Spinal cord (tissue), 10 donors: ENCODE results near the gene ZNF892. TPM values are rescaled to one million over a fixed set of nuclear protein-coding genes. Genes with fewer than 3 reads are reported as not detected.
A peak's percentile ranks its signal among the peaks of the same experiment; 100 is the strongest.

Experiments
- DNase-seq, 6 donors: peaks; one replicate each; pipeline versions ENCODE4 v3.0.0 to v3.0.0-alpha.2; 2013 to 2015; ENCODE audit warnings: low spot score in 6 of 6, low read depth in 4 of 6
- H3K27ac ChIP-seq: one replicate; pipeline ENCODE4 v1.5.1; 2013; ENCODE audit warnings: low read depth, low read length, control low read depth
- H3K27me3 ChIP-seq: one replicate; pipeline ENCODE4 v1.6.1; 2013; ENCODE audit warnings: low read length; ENCODE audit not compliant: control insufficient read depth, insufficient read depth
- H3K36me3 ChIP-seq: one replicate; pipeline ENCODE4 v1.6.1; 2013; ENCODE audit warnings: low read length; ENCODE audit not compliant: control insufficient read depth, insufficient read depth
- H3K4me1 ChIP-seq: one replicate; pipeline ENCODE4 v1.6.1; 2013; ENCODE audit warnings: low read length; ENCODE audit not compliant: control insufficient read depth, insufficient read depth
- H3K4me3 ChIP-seq: one replicate; pipeline ENCODE4 v1.5.1; 2013; ENCODE audit warnings: low read depth, low read length, control low read depth
- H3K9me3 ChIP-seq: one replicate; pipeline ENCODE4 v1.6.1; 2013; ENCODE audit warnings: low read length; ENCODE audit not compliant: control insufficient read depth, insufficient read depth
- WGBS: methylation state at CpG from one replicate; pipeline ENCODE4 v1.1.5; 2013; ENCODE audit warnings: missing lambda C conversion rate; ENCODE audit not compliant: insufficient coverage; 5-methylcytosine and 5-hydroxymethylcytosine counted together
- long read RNA-seq, 4 donors: transcript quantifications; one replicate each; lab custom pipeline, GENCODE V29; 2026
- polyA plus RNA-seq, 2 donors: library from polyadenylated mRNA; unstranded; fragments of 120-200 nt; gene quantifications; one replicate each; pipeline ENCODE4 v1.2.1, GENCODE V29; 2013; ENCODE audit not compliant: insufficient read length in 2 of 2
- total RNA-seq, 2 donors: library from RNA; depleted of rRNA in 1 of 2; stranded (reverse); fragments of 120-200 nt in 1 of 2; fragments of >200 nt in 1 of 2; gene quantifications; one replicate each; pipeline versions ENCODE4 v1.2.3 to v1.2.4, GENCODE V29; 2013 to 2014
- donor health status: healthy.

Gene ZNF892
- 10 to 100 TPM; 13.2 to 16.2 TPM for total RNA-seq
- polyA plus RNA-seq, result 1 to 10 TPM; 4.5 to 5.4 TPM
- long read RNA-seq, donor 1, result 0 reads
- long read RNA-seq, donor 2, result 0 reads
- long read RNA-seq, donor 3, result 0 reads
- long read RNA-seq, donor 4, partial matches to known transcripts, result 0 of 2 reads
- long read RNA-seq, donor 4, other reads (novel, unspliced or antisense), result 0 of 2 reads

DNA sequence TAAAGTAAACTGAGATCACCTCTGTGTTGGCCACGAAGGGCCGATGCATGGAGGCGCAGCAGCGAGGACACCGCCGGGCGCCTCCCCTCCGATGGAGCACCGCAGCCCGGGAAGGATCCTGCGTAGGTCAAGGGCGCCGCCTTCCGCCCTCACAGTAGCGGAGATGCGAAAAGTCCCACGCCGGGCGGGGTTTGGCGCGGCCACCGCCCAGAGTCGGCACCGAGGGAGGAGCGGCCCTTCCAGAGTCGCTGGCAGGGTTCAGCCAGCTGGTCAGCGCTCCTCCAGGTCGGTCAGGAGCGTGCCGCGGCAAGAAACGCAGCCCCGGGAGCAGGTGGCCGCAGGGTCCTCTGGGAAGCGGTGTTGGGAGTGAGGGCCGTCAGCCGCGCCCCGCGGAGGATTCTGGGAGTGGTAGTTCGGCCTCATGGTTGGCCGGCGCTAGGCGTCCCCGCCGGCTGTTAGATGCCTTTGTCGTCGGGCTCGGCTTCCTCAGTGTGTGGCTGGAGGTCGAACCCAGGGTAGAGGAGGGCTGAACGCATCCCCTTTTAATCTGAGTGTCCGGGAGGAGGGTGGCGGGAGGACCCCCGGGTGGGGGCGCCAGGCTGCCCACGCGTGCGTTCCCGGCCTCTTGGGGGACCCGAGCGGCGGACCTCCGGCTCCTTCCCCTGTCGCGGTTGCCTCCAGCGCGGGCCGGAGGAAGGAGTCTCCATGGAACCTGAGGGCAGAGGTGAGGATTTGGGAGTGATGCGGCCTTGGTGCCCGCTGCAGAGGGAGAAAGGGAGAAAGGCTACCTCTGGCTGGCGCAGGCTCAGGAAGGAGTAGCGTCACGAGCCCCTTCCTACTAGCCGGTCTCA is at the start of gene ZNF892:
TSS of gene ZNF892 (plus strand) at position 411 of the 851 bp plus-strand sequence. CDS start at position 706, 295 bp downstream.
- 0% methylated on average over 69 of the region's 74 CpGs for WGBS
- Histone ChIP-seq H3K27ac (peak within 1 kb of the TSS; percentile 75), H3K4me1 (no peaks in the 10 kb centered on the region), H3K4me3 (peak within 1 kb of the TSS; percentile 82), H3K36me3 (peaks cover 3% of the 10 kb centered on the region), H3K9me3 (peaks cover 8% of the 10 kb centered on the region), H3K27me3 (no peaks in the 10 kb centered on the region)
- DNase-seq, result peak; percentile 80 to 97 (median 86)

GRCh38 chr2:95158441-95158840 is 48.9 kb upstream of the ZNF892 start:
- peaks cover 19% of the 10 kb centered on the region for H3K4me1 ChIP-seq
- H3K36me3 ChIP-seq, result peaks cover 6% of the 10 kb centered on the region
- 50% methylated on average over 7 of the region's 10 CpGs for WGBS
- H3K27ac ChIP-seq, result no peak overlapping the region
- no peak for DNase-seq
- H3K27me3 ChIP-seq, result no peaks in the 10 kb centered on the region
- peak overlapping the region; percentile 79 for H3K4me3 ChIP-seq
- no peaks in the 10 kb centered on the region for H3K9me3 ChIP-seq

- peak in 5 of 6 donors; percentile 8 to 72 (median 28) for DNase-seq
- Histone ChIP-seq H3K4me3 (peak overlapping the region; percentile 79), H3K9me3 (no peaks in the 10 kb centered on the region), H3K4me1 (peaks cover 19% of the 10 kb centered on the region), H3K36me3 (peaks cover 6% of the 10 kb centered on the region), H3K27me3 (no peaks in the 10 kb centered on the region), H3K27ac (peak overlapping the region; percentile 75)
- WGBS, result under 1% methylated on average over 56 of the region's 58 CpGs
These were observed 48.3 kb upstream of the ZNF892 start for GRCh38 chr2:95158891-95159619.

- H3K4me3 ChIP-seq, result peak within 1 kb of the TSS; percentile 79
- DNase-seq, result peak; percentile 12 to 92 (median 62)
- H3K9me3 ChIP-seq, result no peaks in the 10 kb centered on the region
- peak within 1 kb of the TSS; percentile 75 for H3K27ac ChIP-seq
- H3K4me1 ChIP-seq, result peaks cover 19% of the 10 kb centered on the region
- H3K27me3 ChIP-seq, result no peaks in the 10 kb centered on the region
- WGBS, result 6% methylated on average over 58 of the region's 64 CpGs
- H3K36me3 ChIP-seq, result peaks cover 6% of the 10 kb centered on the region
These were observed 47.5 kb upstream of the ZNF892 start, which contains the start of gene ZNF514 for GRCh38 chr2:95159690-95160449. TSS of gene ZNF514 (minus strand) at chr2:95159848. CDS start at chr2:95153253, 6,595 bp downstream.

GRCh38 chr2:95165030-95165370 is 42.3 kb upstream of the ZNF892 start:
- peaks cover 9% of the 10 kb centered on the region for H3K4me1 ChIP-seq
- H3K27me3 ChIP-seq, result no peaks in the 10 kb centered on the region
- H3K36me3 ChIP-seq, result peaks cover 2% of the 10 kb centered on the region
- H3K9me3 ChIP-seq, result no peaks in the 10 kb centered on the region
- DNase-seq, result no peak
- 0% methylated on average over 8 of the region's 9 CpGs for WGBS
- peak overlapping the region; percentile 79 for H3K4me3 ChIP-seq
- H3K27ac ChIP-seq, result peak overlapping the region; percentile 90

DNA sequence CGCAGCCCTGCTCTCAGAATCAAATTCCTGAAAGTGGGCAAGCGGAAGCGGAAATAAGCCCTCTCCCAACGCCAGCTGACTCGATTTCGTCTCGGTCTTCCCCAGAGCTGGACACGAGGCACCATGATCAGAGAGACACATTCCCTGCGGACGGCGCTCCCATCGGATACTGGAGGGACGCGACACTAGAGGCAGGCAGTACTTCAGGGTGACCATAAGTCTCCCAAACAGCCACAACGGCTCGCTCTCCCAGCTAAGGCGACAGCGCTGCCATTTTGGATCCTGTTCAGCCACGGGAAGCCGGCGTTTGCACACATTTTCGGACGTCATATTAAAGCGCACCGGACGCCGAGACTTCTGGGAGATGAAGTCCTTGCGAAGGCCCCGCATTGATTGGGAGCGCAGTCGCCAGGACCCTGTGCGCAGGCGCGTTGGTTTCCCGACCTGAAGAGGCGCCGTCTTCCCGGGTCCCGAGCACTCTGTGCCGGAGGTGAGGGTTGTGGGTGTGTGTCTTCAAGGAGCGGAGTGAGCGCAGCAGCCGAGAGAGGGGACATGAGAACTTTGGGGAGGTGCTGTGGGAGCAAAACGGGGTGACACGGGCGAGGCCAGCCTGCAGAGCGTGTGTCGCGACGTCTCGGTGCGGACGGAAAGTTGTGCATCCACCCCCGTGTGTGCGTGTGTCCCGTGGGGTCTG is 41.8 kb upstream of the ZNF892 start, which contains the start of gene ZNF2:
TSS of gene ZNF2 (plus strand) at position 439 of the 694 bp plus-strand sequence. CDS start 10,418 bp downstream, outside the sequence.
- no peaks in the 10 kb centered on the region for H3K9me3 ChIP-seq
- H3K27ac ChIP-seq, result peak within 1 kb of the TSS; percentile 90
- peak within 1 kb of the TSS; percentile 79 for H3K4me3 ChIP-seq
- DNase-seq, result peak; percentile 98 to 100 (median 99)
- WGBS, result under 1% methylated on average over 56 of the region's 56 CpGs
- peaks cover 2% of the 10 kb centered on the region for H3K36me3 ChIP-seq
- peaks cover 6% of the 10 kb centered on the region for H3K4me1 ChIP-seq
- H3K27me3 ChIP-seq, result no peaks in the 10 kb centered on the region

GRCh38 chr2:95166065-95166763 is 41.1 kb upstream of the ZNF892 start:
- WGBS, result 20% methylated on average over 8 of the region's 16 CpGs
- Histone ChIP-seq H3K27me3 (no peaks in the 10 kb centered on the region), H3K27ac (peak overlapping the region; percentile 42)

GRCh38 chr2:95171902-95172301 is 35.4 kb upstream of the ZNF892 start:
- Histone ChIP-seq H3K4me3 (no peak overlapping the region), H3K27me3 (no peaks in the 10 kb centered on the region), H3K27ac (no peak overlapping the region), H3K4me1 (no peaks in the 10 kb centered on the region), H3K9me3 (no peaks in the 10 kb centered on the region), H3K36me3 (no peaks in the 10 kb centered on the region)
- WGBS, result 98% methylated on average over 7 of the region's 7 CpGs
- no peak for DNase-seq

More at GRCh38 chr2:95166065-95166763, 41.1 kb upstream of the ZNF892 start:
- H3K4me3 ChIP-seq, result peak overlapping the region; percentile 79
- H3K36me3 ChIP-seq, result peaks cover 2% of the 10 kb centered on the region
- DNase-seq, result peak in 1 of 6 donors; percentile 22
- no peaks in the 10 kb centered on the region for H3K9me3 ChIP-seq
- H3K4me1 ChIP-seq, result peaks cover 6% of the 10 kb centered on the region
